Heart left ventricle (tissue), 16 donors: ENCODE data around the gene EXTL1. TPM values are rescaled to one million over a fixed set of nuclear protein-coding genes. Genes with fewer than 3 reads are reported as not detected.

Source experiments
- ATAC-seq, 4 donors: fragments of 200-7000 bp; cut with Tn5 transposase; one replicate each; pipeline ENCODE4 v1.9.1; 2020 to 2022; ENCODE audit warnings: moderate library complexity in 4 of 4, mild to moderate bottlenecking in 3 of 4, moderate number of reproducible peaks in 1 of 4
- DNase-seq, 5 donors: peaks; one replicate each; pipeline ENCODE4 v3.0.0-alpha.2; 2020
- H3K27ac ChIP-seq, 12 donors: fragments of 200-600 bp; sonication (generic) in 4 of 12; one replicate each; pipeline versions ENCODE4 v1.5.0 to v1.8.0; 2016 to 2022; ENCODE audit warnings: mild to moderate bottlenecking in 2 of 12
- H3K27me3 ChIP-seq, 9 donors: fragments of 200-600 bp; sonication (generic) in 2 of 9; one replicate each; pipeline versions ENCODE4 v1.5.1 to v1.8.0; 2016 to 2022; ENCODE audit warnings: mild to moderate bottlenecking in 3 of 9
- H3K36me3 ChIP-seq, 9 donors: fragments of 200-600 bp; sonication (generic) in 2 of 9; one replicate each; pipeline versions ENCODE4 v1.5.0 to v1.8.0; 2018 to 2022; ENCODE audit warnings: mild to moderate bottlenecking in 2 of 9
- H3K4me1 ChIP-seq, 12 donors: fragments of 200-600 bp; sonication (generic) in 4 of 12; one replicate each; pipeline versions ENCODE4 v1.5.0 to v1.8.0; 2016 to 2022; ENCODE audit warnings: mild to moderate bottlenecking in 3 of 12
- H3K4me3 ChIP-seq, 12 donors: fragments of 200-600 bp; sonication (generic) in 4 of 12; one replicate each; pipeline versions ENCODE4 v1.5.0 to v1.8.0; 2017 to 2022; ENCODE audit warnings: mild to moderate bottlenecking in 9 of 12, moderate library complexity in 4 of 12
- H3K9me3 ChIP-seq, 12 donors: fragments of 200-600 bp; sonication (generic) in 4 of 12; one replicate each; pipeline versions ENCODE4 v1.5.0 to v1.8.0; 2016 to 2022; ENCODE audit warnings: mild to moderate bottlenecking in 1 of 12
- POLR2A ChIP-seq, 2 donors: fragments of 450-650 bp; IDR thresholded peaks; one replicate each; pipeline ENCODE4 v1.6.1; 2017; ENCODE audit warnings: antibody characterized with exemption in 2 of 2, mild to moderate bottlenecking in 2 of 2, moderate library complexity in 2 of 2
- WGBS, 4 donors: extraction: QIAGEN DNeasy Blood & Tissue Kit in 2 of 4; methylation state at CpG; one replicate each; pipeline versions ENCODE4 v1.1.5 to v1.1.7; 2013 to 2018; 5-methylcytosine and 5-hydroxymethylcytosine counted together
- intact Hi-C, 10 donors: fragments of 100-400 bp; cut with DNase I; formaldehyde crosslinking; loops; one replicate each; pipeline versions ENCODE4 v1.11.1 to v1.14.2; 2022
- polyA plus RNA-seq, 2 donors: library from polyadenylated mRNA; stranded (reverse); fragments of 200-250 nt; gene quantifications; one replicate each; pipeline ENCODE4 v1.2.3, GENCODE V29; 2013
- total RNA-seq, 9 donors: library from RNA; depleted of rRNA in 2 of 9; stranded (reverse); fragments of >200 nt in 2 of 9; fragmentation: NEBNext Ultra II Directional in 3 of 9; extraction: Animal tissue kit (Norgen Biotek cat#: 25700) in 3 of 9; gene quantifications; one replicate each; pipeline versions ENCODE4 v1.1.0 to v1.2.4, GENCODE V29; 2016 to 2023
- TF ChIP-seq, protein P1 (sequence below), 12 donors: fragments of 200-600 bp; sonication (generic) in 4 of 12; IDR thresholded peaks; one replicate each; pipeline versions ENCODE4 v1.5.0 to v1.8.0; 2018 to 2022; ENCODE audit warnings: antibody characterized with exemption in 12 of 12, mild to moderate bottlenecking in 5 of 12
- donor health status: ischemic (EF 13 %, LVEDD 7.1; RV severe dilation, severe dysfunction).
- donor health status: healthy with polysubstance abuse.
- donor health status: DM: no; HTN: yes; CAD: no.
- donor health status: DM: no; HTN: no; CAD: no.
- donor health status: ischemic (EF 25% LVEDD 6.9; RV normal size, moderate dysfunction).
- donor health status: ischemic (EF 25% LVEDD 5.7; RV mildly dilated, moderate dysfunction).
- donor health status: healthy.
- donor health status: DM: yes; HTN: yes; CAD: no.
- donor health status: ischemic (EF 35%, LVEDD 5.7; RV mildly dilated, moderate dysfunction).
- donor health status: nonischemic (EF 11% LVEDD 7.7; RV severe dilation, severe dysfunction).
- donor health status: DM: yes; HTN: yes; CAD: no.
- donor health status: PGD.
- donor health status: ischemic (EF 29% LVEDD 5.4; RV normal size, mild dysfunction).
- donor health status: nonischemic (EF 23%, LVEDD 6.1; RV moderate dilation, normal function).

The EXTL1 gene
- total and polyA plus RNA-seq, 11 donors = 1.2 to 17.5 (median 4.1) TPM

- peak overlapping the region; percentile 43 to 91 (median 63) for H3K4me3 ChIP-seq
- peak in 3 of 4 donors; percentile 2 to 9 (median 5) for ATAC-seq
- peaks cover 0 to 23% (median 2%) of the 10 kb centered on the region in 12 donors for H3K4me1 ChIP-seq
- peaks cover 0 to 45% (median 2%) of the 10 kb centered on the region in 9 donors for H3K36me3 ChIP-seq
- no peaks in the 10 kb centered on the region for H3K9me3 ChIP-seq
- intact Hi-C loops = loop anchor here in 1 of 10 donors (2.0 kb wide), 1 partner anchor 29 kb away; no protein-coding TSS in a partner anchor
- peaks cover 0 to 21% (median 0%) of the 10 kb centered on the region in 9 donors for H3K27me3 ChIP-seq
- peak overlapping the region; percentile 54 to 100 (median 87) for H3K27ac ChIP-seq
- no peak for DNase-seq
- no peak for TF ChIP-seq POLR2A (IDR thresholded peaks at IDR 0.05)
- TF ChIP-seq, protein P1, sequence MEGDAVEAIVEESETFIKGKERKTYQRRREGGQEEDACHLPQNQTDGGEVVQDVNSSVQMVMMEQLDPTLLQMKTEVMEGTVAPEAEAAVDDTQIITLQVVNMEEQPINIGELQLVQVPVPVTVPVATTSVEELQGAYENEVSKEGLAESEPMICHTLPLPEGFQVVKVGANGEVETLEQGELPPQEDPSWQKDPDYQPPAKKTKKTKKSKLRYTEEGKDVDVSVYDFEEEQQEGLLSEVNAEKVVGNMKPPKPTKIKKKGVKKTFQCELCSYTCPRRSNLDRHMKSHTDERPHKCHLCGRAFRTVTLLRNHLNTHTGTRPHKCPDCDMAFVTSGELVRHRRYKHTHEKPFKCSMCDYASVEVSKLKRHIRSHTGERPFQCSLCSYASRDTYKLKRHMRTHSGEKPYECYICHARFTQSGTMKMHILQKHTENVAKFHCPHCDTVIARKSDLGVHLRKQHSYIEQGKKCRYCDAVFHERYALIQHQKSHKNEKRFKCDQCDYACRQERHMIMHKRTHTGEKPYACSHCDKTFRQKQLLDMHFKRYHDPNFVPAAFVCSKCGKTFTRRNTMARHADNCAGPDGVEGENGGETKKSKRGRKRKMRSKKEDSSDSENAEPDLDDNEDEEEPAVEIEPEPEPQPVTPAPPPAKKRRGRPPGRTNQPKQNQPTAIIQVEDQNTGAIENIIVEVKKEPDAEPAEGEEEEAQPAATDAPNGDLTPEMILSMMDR (IDR thresholded peaks at IDR 0.05) = no peak
- 39 to 52% (median 44%) methylated on average over 7 to 15 of the region's 15 CpGs for WGBS, 4 donors
Measured at GRCh38 chr1:26066160-26066559, 44.6 kb downstream of the EXTL1 start.

DNA sequence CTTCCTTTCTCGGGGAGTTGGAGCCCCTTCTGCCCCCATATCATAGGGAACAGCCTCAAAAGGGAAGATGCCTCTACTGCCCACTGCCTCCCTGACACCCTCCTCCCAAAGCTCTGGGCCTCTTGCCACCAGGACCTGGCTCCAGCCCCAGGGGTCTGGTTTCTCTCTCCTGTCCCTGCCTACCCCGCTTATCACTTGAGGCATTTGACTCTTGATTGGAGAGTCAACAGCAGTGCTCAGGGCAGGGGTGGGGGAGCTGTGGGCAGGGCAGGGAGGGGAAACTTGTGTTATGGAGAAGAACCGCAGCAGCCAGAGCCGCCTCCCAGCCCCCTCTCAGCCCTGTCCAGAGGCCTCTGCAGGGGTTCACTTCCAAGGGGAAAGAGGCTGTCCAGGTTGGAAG is 45.3 kb downstream of the EXTL1 start:
- peaks cover 0 to 19% (median 0%) of the 10 kb centered on the region in 9 donors for H3K27me3 ChIP-seq
- peaks cover 0 to 21% (median 0%) of the 10 kb centered on the region in 12 donors for H3K4me1 ChIP-seq
- H3K36me3 ChIP-seq = peaks cover 0 to 38% (median 0%) of the 10 kb centered on the region in 9 donors
- TF ChIP-seq, protein P1 (IDR thresholded peaks at IDR 0.05) = no peak
- TF ChIP-seq POLR2A (IDR thresholded peaks at IDR 0.05) = no peak
- H3K27ac ChIP-seq = peak overlapping the region; percentile 71 to 100 (median 88)
- ATAC-seq = peak; percentile 88 to 92 (median 91)
- 16 to 45% (median 22%) methylated on average over 4 of the region's 4 CpGs for WGBS, 4 donors
- peak; percentile 77 to 90 (median 85) for DNase-seq
- no peaks in the 10 kb centered on the region for H3K9me3 ChIP-seq
- peak overlapping the region; percentile 43 to 91 (median 63) for H3K4me3 ChIP-seq
- intact Hi-C loops = loop anchor here in 3 of 10 donors (1.0 to 2.0 kb wide), 3 partner anchors 16 to 28 kb away; no protein-coding TSS in a partner anchor

- intact Hi-C loops = loop anchor here in 3 of 10 donors (1.0 to 2.0 kb wide), 3 partner anchors 16 to 27 kb away; no protein-coding TSS in a partner anchor
- Histone ChIP-seq H3K27ac (peak within 1 kb of the TSS; percentile 71 to 100 (median 88)), H3K27me3 (peaks cover 0 to 19% (median 0%) of the 10 kb centered on the region in 9 donors), H3K4me1 (peaks cover 0 to 24% (median 0%) of the 10 kb centered on the region in 12 donors), H3K4me3 (peak within 1 kb of the TSS; percentile 43 to 91 (median 63)), H3K9me3 (no peaks in the 10 kb centered on the region), H3K36me3 (peaks cover 0 to 31% (median 0%) of the 10 kb centered on the region in 9 donors)
- TF ChIP-seq, protein P1 (IDR thresholded peaks at IDR 0.05) = no peak
- TF ChIP-seq POLR2A (IDR thresholded peaks at IDR 0.05) = peak; percentile 2 to 92
- WGBS, 4 donors = 29 to 34% (median 31%) methylated on average over 8 to 9 of the region's 9 CpGs
- DNase-seq (peak in 4 of 5 donors; percentile 65 to 85 (median 76)), ATAC-seq (peak; percentile 63 to 75 (median 68))
Measured at GRCh38 chr1:26067432-26067911, 45.9 kb downstream of the EXTL1 start, which contains the start of gene TRIM63. TSS of gene TRIM63 (minus strand) at chr1:26067630. CDS start at chr1:26067494, 136 bp downstream.

GRCh38 chr1:26069941-26070295 is 48.3 kb downstream of the EXTL1 start:
- Histone ChIP-seq H3K27ac (no peak overlapping the region), H3K9me3 (no peaks in the 10 kb centered on the region), H3K4me1 (peaks cover 0 to 30% (median 0%) of the 10 kb centered on the region in 12 donors), H3K36me3 (peaks cover 0 to 14% (median 0%) of the 10 kb centered on the region in 9 donors), H3K4me3 (no peak overlapping the region), H3K27me3 (peaks cover 0 to 19% (median 0%) of the 10 kb centered on the region in 9 donors)
- WGBS, 4 donors = 83 to 88% (median 86%) methylated on average over 1 of the region's 1 CpG
- ATAC-seq (no peak), DNase-seq (no peak)
- TF ChIP-seq, protein P1 (IDR thresholded peaks at IDR 0.05) = no peak
- no peak for TF ChIP-seq POLR2A (IDR thresholded peaks at IDR 0.05)
- intact Hi-C loops = no loop called here
